DOHH2 (cell line): ENCODE results near the gene RXRA.

Experiments
- CTCF ChIP-seq: fragments of 200-600 bp; sonication (generic); IDR thresholded peaks from one replicate; pipeline ENCODE4 v1.5.1; 2014; ENCODE audit warnings: antibody characterized with exemption, mild to moderate bottlenecking, low read depth, low read length; ENCODE audit not compliant: poor library complexity, severe bottlenecking
- EZH2phosphoT487 ChIP-seq: fragments of 200-600 bp; sonication (generic); IDR thresholded peaks from 2 replicates; pipeline ENCODE4 v1.6.1; 2017; ENCODE audit warnings: borderline replicate concordance, mild to moderate bottlenecking, antibody characterized with exemption, low read length, moderate library complexity, mixed read lengths

DNA sequence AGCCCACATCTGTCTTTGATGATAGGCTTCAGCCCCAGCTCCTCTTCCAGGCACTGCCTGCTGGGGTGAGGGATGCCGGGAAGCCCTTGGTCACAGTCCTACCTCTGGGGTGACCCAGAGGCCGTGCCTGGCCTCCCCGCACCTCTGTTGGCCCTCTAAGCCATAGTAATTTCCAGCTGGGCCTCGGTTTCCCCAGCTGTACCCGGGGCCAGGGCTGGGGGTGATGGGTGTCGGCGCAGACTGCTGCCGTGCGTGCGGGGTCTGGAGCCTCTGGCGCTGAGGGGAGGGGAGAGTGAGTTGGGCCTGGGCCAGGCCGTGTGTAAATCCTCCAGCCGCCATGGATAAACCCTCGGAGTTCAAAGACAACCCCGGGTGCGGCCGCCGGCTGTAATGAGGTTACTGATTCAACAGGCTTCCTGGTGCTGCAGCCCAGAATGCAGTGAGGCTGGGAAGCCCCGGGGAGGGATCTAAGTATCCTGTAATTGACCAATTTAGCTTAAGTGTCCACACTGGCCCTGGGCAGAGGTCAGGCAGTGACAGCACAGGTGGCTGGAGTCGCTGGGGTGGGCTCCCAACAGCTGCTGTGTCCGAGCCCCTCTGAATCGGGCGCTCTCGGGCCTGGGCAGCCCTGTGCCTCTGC is 7.1 kb downstream of the RXRA start:
- TF ChIP-seq CTCF = no peak
- no peak for TF ChIP-seq EZH2phosphoT487
